GM19240 (cell line): Measurements from ENCODE around the gene ILKAP.

Experiments
- DNase-seq: peaks from one replicate; pipeline ENCODE4 v3.0.0; 2011; ENCODE audit warnings: low spot score; ENCODE audit not compliant: insufficient read length

The ILKAP gene

DNA sequence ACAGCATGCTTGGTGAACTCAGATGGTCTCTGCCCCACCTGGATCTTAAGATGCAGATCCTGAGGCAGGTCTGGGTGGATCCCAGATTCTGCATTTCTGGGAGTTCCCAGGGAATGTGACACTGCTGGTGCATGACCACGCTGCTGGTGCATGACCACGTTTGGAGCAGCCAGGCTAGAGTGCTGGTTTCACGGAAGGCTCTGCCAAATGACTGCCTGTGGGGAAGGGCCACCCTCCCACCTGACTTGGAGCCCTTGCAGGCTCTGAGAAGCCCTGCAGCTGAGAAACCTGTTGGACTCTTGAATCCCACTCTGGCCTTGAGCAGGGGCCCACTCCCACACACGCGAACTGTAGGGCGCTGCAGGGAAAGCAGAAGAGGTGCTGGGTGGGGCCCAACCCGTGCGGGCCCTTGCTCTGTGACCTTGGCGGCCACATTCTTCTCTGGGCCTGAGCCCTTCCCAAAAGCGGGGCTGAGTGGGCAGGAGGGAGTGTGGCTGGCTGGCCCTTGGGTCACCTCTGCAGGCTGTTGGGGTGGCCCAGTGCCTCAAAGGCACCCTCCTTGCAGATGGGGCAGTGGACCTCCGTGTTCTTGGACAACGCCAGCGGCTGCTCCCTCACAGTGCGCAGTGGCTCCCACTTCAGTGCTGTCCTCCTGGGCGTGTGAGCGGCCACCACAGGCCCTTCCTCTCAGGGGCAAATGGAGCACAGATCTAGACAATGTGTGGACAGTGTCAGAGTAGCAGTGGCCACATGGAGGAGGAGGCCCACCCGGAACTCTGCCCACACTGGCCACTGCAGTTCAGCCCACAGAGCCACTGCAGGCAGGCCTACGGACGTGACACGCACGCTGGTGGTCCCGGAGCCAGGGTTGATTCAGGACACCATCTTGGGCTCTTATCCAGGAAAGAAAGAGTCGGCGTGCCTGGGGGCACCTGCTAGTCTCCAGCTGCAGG is 36.8 kb downstream of the ILKAP start:
- DNase-seq: no peak

DNA sequence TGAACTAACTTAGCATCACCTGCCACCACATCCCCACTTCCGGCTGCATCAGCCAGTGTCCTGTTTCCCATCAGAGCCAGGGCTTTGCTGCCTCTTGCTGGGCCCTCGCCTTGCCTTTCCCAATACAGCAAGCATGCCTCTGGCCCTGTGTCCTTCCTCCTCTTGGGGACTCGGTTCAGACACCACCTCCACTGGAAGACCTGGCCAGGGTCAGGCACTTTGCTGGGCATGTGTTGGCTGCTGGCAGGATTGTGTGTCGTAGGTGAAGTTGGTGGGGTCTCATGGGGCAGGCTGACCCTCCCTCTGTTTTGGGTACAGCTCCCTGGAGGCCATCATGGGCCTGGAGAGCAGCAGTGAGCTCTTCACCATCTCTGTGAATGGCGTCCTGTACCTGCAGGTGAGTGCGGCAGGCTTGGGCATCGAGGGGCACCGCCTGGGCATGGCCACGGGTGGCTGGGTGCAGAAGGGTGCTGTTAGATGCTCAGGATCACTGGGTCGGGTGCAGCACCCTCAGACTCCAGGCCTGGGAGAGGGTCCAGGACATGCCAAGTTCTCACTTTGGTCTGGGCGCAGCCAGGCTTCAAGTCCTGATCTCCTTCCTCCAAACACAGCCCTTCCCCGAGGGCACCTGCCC is 38.1 kb downstream of the ILKAP start:
- no peak for DNase-seq

DNA sequence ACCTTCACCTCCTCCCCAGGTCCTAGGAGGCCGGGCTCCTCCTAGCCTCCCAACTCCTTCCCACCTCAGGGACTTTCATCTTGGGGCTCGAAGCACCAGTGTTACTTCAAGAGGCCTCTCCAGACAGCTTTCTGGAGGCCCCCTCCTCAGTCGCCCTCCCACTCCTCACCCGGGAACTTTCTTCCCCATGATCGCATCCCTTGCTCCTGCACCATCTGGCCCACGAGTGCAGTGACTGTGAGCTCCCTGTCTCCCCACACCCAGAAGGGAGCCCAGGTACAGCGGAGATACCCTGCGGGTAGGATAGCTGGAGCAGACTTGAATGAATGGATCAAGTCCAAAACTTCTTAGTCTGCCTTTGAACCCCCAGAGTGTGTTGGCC is 38.6 kb downstream of the ILKAP start:
- DNase-seq: no peak

DNA sequence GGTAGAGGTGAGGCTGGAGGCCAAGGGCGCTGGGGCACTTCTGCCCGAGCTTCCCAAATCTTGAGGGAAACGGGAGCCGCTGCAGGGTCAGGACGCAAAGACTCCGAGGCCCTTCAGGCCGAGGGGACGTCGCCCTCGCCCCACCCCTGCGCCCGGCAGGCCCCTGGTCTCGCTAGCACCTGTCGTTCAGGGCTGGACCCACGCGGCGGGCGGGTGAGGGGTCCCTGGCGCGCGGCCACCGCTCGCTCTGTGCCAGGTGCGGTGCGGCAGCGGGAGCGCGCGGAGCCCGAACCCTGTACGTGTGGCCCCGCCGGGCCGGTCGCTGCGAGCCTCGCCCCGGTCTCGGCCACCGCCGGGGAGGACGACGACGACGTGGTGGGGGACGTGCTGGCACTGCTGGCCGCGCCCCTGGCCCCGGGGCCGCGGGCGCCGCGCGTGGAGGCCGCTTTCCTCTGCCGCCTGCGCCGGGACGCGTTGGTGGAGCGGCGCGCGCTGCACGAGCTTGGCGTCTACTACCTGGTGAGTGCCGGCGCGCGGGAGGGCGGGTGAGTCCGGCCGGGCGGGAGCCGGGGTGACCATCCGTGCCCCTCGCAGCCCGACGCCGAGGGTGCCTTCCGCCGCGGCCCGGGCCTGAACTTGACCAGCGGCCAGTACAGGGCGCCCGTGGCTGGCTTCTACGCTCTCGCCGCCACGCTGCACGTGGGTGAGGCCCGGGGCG is 39.9 kb downstream of the ILKAP start:
- no peak for DNase-seq

DNA sequence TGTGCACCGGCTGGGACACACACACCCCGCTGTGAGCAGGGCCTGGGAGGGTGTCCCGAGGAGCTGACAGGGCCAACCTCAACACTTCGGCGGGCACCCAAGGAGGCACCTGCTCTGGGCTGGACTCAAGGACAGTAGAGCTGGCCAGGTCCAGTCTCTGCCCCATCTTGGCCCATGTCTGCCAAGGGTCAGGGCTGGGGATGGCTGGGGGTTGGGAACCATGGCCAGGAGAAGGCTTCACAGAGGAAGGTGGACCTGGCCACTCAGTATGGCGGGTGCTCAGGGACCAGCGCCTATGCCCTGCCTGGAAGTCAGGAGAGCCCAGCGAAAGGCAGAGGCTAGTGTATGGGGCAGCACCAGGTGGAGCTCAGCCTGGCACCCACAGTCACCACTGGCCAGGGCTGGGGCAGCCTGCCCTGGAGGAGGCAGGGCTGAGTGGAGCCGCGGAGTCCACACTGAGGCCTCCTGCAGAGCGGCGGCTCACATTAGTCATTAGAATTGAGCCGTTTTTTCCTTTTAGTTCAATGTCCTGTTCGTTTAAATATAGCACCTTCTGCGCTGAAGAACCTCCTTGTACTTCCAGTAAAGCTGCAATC is 40.6 kb downstream of the ILKAP start:
- DNase-seq: no peak

DNA sequence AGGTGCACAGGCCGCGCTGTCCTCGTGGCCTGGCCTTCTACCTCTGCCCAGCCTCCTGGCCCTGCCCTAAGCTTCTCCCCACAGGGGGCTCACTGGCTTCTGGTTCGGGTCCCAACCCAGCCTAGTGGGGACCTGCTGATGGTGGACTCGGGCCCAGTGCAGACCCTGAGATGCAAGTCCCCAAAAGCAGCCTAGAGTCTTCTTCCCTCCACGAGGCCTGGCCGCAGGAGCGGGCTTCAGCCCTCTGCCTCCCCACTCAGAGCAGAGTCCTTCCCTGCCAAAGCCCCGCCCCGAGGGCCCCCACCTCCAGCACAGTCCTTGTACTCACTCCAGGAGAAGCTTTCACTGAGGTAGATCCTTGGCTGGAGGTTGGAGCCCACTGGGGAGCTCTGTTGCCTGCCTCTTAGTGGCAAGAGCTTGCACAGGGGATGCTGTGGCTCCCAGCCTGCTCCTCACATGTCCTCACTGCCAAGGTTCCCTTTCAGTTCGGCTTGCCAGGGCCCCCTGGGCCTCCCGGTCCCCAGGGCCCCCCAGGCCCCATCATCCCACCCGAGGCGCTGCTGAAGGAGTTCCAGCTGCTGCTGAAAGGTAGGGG is 41.1 kb downstream of the ILKAP start:
- DNase-seq: no peak

DNA sequence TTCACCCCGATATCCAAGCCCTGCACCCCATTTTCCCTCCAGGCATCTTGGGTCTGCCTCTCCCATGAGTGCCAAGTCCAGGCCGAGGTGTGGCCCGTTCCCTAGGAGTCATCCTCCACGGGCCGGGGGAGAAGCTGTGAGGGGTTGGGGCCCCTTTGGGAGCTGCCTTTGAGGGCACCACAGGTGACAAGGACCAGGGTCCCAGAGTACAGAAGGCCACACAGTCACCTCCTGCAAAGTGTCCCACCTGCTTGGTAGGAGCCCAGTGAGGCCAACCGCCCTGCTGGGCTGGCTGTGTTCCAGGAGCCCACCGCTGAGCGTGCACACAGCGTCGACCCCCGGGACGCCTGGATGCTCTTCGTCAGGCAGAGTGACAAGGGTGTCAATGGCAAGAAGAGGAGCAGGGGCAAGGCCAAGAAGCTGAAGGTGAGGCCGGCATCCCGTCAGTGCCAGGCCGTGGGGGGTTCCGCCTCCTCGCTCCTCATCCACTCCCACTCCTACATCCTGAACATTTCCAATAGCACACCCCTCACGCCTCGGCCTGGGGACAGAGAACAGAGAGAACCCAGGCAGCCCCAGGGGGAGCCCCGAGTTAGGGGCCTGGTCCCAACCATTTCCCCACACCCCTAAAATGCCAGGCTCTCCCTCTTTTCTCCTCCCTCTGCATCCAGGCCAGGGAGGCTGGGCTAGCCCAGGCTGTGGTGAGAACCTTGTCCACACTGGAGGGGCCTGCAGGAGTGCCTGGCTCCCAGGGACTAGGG is 42.0 kb downstream of the ILKAP start:
- DNase-seq: no peak

DNA sequence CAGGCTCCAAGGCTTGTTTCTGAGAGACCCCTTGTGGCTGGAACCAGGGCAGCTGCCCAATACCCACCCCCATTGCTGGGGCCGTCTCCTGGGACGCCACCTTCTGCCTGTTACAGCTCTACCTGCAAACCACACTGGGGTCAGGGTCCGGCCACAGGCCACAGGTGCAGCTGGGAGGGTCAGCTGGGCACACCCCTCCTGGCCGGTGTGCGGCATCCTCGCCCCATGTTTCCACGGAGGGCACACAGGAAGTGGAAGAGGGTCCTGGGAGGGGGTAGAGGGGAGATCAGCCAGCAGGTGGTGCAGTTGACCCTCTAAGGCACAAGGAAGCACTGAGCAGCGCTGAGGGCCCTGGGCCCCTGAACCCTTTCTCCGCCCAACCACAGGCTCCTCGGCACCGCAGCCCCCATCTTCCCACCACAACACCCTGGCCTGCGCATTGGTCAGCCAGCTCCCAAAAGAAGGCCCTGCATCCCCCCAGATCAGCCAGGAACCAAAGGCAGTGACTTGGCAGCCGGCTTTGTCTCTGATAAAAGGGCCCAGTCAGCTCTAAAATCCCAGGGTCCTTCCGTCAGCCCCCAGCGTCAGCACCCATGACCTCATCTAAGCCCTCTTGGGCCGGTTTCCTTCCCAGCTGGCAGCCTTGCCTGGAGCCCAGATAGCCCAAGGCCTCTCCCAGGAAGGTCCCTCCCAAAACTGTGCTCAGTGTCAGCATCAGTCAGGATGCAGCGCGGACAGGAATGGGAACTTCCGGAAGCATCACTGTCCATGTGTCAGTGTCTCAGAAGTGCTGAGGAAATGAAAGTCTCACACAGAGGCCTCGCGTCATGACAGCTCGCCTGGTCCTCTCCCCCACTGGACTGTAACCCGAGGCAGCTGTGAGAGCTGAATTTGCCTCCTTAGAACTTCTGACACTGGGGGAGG is 43.0 kb downstream of the ILKAP start:
- peak; percentile 55 for DNase-seq

DNA sequence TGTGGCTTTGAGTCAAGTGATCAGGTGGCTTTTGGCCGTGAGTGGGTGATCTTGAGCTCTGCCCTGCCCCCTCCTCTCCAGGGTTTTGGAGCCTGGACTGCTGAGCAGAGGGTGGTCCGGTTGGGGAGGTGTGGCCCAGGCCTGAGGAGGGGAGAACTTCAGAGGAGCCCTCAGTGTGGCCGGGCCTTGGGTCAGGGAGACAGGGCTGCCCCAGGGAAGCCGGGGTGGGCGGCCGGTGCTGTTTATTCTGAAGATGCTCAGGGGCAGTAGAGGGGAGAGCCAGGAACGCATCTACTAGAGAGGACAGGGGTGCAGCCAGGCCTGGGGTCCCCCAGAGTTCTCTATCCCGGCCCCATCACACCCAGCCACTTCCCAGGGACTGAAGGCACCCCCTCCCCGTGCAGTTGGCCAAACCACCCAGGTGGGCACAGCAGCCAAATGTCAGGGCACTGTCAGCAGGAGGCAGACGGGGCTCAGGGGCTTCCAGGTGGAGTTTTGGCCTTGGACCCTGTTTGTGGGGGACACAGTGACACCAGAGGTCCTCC is 43.8 kb downstream of the ILKAP start:
- DNase-seq: no peak

DNA sequence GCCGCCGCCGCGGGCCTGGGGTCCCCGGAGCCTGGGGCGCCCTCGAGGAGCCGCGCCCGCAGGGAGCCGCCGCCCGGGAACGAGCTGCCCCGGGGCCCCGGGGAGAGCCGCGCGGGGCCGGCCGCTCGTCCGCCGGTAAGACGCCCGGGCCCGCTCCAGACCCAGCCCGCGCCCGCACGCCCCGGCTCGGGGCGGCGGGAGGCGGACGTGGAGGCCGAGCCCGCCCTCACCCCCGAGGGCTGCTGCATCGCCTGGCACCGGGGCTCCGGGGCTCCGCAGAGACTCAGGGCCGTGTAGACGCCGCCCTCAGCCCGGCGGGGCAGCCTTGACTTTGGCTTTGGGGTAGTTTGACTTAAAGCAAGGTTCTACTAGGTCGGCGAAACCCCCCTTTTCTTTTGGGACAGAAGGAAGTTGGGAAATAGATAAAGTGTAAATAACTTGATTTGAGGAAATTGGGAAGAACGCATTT is 44.4 kb downstream of the ILKAP start:
- no peak for DNase-seq

DNA sequence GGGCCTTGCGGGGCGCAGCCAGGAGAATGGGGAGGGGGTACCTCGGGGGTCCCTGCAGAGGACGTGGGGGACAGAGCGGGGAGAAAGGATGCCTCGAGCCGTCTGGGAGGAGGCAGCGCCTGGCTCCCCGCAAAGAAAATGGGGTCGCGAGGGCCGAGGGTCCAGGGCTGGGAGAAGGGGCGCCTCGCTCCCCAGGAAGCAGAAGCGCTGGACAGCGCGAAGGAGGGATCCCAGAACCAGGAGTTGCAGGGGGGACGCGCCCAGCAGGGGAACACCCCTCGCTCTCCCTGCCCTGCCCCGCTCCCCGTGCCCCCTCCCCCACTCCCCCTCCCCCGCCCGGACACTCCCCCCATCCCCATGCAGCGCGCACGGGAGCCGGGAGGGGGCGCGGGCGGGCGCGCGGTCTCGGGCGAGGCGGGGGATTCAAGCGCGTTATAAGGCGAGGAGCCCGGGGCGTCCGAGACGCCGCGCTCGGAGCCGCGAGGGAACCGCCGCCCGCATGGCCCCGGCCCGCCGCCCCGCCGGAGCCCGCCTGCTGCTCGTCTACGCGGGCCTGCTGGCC is 44.9 kb downstream of the ILKAP start, which contains the start of gene ERFE:
ERFE (plus strand) TSS at position 462 of the 562 bp plus-strand sequence; CDS start at position 500, 38 bp downstream.
- peak; percentile 50 for DNase-seq

DNA sequence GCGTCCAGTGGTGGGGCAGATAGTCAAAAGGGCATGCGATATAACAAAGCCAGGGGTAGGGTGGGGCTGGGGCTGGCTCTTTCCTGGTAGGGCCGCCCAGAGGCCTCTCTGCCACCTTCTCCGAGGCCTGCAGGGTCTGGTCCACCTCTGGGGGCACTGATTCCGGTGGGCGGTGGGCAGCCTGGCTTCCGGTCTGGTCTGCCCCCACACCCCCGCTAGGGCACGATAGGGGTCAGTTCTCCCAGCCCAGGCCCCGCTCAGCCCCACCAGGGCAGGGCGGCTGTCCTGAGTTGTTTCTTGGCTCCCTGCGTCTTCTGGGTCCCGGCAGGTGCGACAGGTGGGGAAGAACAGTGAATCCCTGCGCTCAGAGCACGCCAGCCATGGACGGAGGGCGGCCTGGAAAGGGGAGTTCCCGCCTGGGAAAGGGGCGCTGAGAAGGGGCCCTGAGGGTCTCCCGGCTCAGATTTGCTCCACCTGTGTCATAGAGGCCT is 45.4 kb downstream of the ILKAP start:
- no peak for DNase-seq

DNA sequence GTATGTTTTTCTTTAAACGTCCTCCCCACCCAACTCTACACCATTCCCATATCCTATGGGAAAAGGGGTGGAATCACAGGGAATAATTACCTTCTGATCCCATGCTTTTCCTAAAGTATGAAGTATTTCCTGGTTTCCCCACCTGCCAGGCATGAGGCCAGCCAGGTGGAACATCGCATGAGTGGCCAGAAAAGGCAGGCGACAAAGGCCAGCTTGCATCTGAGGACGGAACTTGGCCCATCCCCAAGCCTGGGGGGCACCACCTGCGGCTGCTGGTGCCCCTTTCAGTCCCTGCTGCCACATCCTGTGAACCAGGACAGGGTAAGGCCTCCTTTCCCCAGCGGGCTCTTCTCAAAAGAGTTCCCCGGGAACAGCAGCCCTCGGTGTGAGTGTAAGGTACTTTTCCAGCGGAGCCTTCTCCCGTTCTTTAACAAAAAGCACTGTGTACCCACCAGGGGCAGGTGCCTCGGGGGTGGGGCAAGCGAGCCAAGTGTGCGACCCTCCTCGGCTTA is 45.9 kb downstream of the ILKAP start:
- no peak for DNase-seq

DNA sequence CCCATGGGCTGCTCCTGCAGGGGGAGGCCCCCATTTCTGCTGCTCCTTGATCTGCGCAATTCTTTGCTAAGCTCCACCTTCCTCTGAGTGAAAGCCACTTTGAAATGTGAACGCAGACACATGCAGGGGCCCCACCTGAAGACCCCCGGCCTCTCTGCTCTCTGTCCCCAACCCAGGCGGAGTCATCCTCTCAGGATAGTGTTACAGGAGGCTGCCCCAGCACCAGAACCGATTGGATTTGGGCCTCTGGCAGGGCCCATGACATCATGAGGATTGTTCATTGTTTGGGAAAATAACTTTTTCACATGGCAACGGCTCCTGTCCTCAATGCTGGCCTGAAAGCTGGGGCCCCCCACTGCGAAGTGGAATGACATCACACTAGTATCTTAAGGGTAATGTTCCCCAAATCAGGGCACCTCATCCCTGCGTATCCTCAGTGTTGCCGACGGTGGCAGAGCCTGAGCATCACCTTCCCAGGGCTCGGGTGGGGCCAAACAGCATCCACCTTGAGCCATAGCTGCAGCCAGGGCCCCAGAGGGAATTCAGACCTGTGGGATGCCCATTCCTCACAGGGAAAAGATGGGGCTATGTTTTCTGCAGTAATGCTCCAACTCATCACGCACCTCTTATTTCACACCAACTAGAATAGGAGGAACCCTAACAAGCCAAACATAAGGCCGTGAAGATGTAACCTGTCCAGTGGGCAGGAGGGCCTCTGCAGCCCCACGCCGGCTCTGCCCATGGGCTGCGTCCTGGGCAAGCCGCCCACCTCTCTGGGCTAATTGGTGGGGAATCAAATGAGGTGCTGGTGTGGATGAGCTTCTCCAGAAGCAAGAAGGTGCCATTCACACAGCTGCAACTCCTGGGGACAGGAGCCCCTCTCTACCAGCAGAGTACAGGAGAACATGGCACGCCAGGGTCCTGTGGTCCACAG is 47.5 kb downstream of the ILKAP start:
- DNase-seq: no peak

DNA sequence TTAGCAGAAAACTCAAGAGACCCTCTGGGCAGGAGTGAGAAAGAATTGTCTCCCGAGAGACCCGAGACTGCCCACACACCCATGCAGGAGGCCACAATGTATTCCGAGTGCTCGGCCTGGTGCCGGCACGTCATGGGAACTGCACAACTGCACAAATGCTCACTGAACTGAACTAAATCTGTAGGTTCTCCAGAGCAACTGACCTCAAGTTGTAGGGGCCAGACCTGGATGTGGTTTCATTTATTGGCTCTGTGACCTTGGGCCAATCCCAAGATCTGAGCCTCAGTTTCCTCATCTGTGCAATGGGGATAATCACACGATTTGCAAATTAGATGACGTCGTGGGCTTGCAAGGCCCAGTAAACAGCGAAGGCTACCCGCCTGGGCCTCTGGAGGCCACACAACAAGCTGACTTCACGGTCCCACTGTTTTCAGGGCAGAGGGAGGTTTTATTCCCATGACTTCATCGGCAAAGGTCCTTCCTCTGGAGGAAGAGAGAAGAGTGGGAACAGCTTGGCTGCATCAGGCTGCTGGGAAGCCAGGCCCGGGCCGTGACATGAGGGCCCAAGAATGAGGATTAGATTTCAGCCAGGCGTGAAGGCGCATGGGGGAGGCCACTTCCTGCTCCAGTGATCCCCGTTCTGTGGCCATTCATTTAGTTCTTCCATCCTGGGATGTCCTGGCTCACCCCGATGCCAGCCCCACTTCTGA is 48.3 kb downstream of the ILKAP start:
- no peak for DNase-seq

DNA sequence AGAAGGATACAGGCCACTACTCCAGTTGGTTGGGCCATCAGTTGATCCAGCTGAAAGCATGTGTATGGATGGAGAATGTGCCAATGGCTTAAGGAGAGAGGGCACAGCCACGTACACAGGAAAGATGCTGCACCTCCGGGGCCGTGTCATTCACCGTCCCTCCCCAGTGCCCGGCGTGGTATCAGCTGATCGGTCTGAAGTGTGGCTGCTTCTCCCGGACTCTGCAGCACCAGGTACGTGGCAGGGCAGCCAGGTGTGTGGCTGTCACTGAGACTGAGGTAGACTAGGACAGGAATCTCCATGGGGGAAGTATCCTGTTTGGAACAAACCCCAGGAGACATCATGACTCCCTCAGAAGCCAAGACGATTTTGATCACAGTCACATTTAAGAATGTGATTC is 48.9 kb downstream of the ILKAP start:
- no peak for DNase-seq
